Measurements from ENCODE around the gene CATSPER3.
"Not testable (repeated sequence)": the region's sequence is repeated elsewhere in the genome, so short reads cannot be mapped to it uniquely, and the experiment has no call there.

CATSPER3 gene

GRCh38 chr5:134995850-134996402 is 28.2 kb downstream of the CATSPER3 start:
- no peak for DNase-seq (ENCODE audit: low read depth in 1 of 2, low spot score in 1 of 2)
- H3K27me3 ChIP-seq (ENCODE audit: insufficient read depth, poor library complexity, severe bottlenecking), result no peaks in the 10 kb centered on the region
- TF ChIP-seq POLR2AphosphoS5 (IDR thresholded peaks at IDR 0.05; ENCODE audit: low read depth), result no peak
- TF ChIP-seq CTCF (IDR thresholded peaks at IDR 0.05; ENCODE audit: insufficient read depth, low read length), result no peak
- no peak for TF ChIP-seq GABPA (IDR thresholded peaks at IDR 0.05; ENCODE audit: low read depth)
- no peak for TF ChIP-seq REST (IDR thresholded peaks at IDR 0.05; ENCODE audit: insufficient replicate concordance, low read depth)
- TF ChIP-seq SPI1 (IDR thresholded peaks at IDR 0.05; ENCODE audit: borderline replicate concordance, low read depth), result no peak
- no peak overlapping the region for H3K4me3 ChIP-seq (replicated peaks; ENCODE audit: insufficient read depth, low read length)
- H3K27ac ChIP-seq (replicated peaks), result no peak overlapping the region

- TF ChIP-seq POLR2AphosphoS5 (IDR thresholded peaks at IDR 0.05; ENCODE audit: low read depth) (no peak), SPI1 (IDR thresholded peaks at IDR 0.05; ENCODE audit: borderline replicate concordance, low read depth) (no peak), GABPA (IDR thresholded peaks at IDR 0.05; ENCODE audit: low read depth) (no peak), CTCF (IDR thresholded peaks at IDR 0.05; ENCODE audit: insufficient read depth, low read length) (no peak), REST (IDR thresholded peaks at IDR 0.05; ENCODE audit: insufficient replicate concordance, low read depth) (no peak)
- H3K27me3 ChIP-seq (ENCODE audit: insufficient read depth, poor library complexity, severe bottlenecking), result no peaks in the 10 kb centered on the region
- H3K27ac ChIP-seq (replicated peaks), result no peak overlapping the region
- no peak for DNase-seq (ENCODE audit: low read depth in 1 of 2, low spot score in 1 of 2)
- no peak overlapping the region for H3K4me3 ChIP-seq (replicated peaks; ENCODE audit: insufficient read depth, low read length)
Measured at GRCh38 chr5:134997015-134997414, 29.3 kb downstream of the CATSPER3 start.

- not testable (repeated sequence) for H3K4me3 ChIP-seq (replicated peaks; ENCODE audit: insufficient read depth, low read length); DNase-seq (ENCODE audit: low read depth in 1 of 2, low spot score in 1 of 2); H3K27me3 ChIP-seq (ENCODE audit: insufficient read depth, poor library complexity, severe bottlenecking); H3K27ac ChIP-seq (replicated peaks)
Measured at GRCh38 chr5:134998068-134998467, 30.4 kb downstream of the CATSPER3 start.

GRCh38 chr5:135004376-135004775 is 36.7 kb downstream of the CATSPER3 start:
- H3K27ac ChIP-seq (replicated peaks), result no peak overlapping the region
- no peaks in the 10 kb centered on the region for H3K27me3 ChIP-seq (ENCODE audit: insufficient read depth, poor library complexity, severe bottlenecking)
- no peak for TF ChIP-seq POLR2AphosphoS5 (IDR thresholded peaks at IDR 0.05; ENCODE audit: low read depth)
- no peak for TF ChIP-seq GABPA (IDR thresholded peaks at IDR 0.05; ENCODE audit: low read depth)
- no peak for TF ChIP-seq CTCF (IDR thresholded peaks at IDR 0.05; ENCODE audit: insufficient read depth, low read length)
- TF ChIP-seq REST (IDR thresholded peaks at IDR 0.05; ENCODE audit: insufficient replicate concordance, low read depth), result no peak
- TF ChIP-seq SPI1 (IDR thresholded peaks at IDR 0.05; ENCODE audit: borderline replicate concordance, low read depth), result no peak
- no peak for DNase-seq (ENCODE audit: low read depth in 1 of 2, low spot score in 1 of 2)
- no peak overlapping the region for H3K4me3 ChIP-seq (replicated peaks; ENCODE audit: insufficient read depth, low read length)
